NCI-H1694 treated with DMSO at 0.1 percent for 48 hours (cell line): ENCODE data around the gene SPATS2L.

Source experiments
- DNase-seq: peaks from one replicate; lab custom pipeline; 2025; lab: John Stamatoyannopoulos, UW

The SPATS2L gene

DNA sequence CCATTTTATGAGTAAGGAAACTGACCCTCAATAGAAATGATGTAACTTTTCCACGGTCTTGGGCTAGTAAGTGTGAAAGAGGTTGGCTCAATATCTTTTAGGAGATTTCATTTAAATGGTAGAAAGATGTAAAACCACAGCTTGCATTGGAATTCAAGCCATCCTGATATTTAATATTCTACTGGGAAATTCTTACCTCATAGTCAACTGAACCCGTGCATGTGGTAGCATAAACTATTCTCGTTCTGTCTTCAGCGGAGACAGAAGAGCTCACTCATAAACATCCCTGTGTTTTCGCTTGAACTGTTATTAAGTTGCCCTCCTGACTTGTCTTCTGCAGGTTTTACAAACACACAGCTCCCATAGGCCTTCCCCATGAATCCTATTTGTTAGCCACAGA, 8.5 kb upstream of the SPATS2L start:
- no peak for DNase-seq

DNA sequence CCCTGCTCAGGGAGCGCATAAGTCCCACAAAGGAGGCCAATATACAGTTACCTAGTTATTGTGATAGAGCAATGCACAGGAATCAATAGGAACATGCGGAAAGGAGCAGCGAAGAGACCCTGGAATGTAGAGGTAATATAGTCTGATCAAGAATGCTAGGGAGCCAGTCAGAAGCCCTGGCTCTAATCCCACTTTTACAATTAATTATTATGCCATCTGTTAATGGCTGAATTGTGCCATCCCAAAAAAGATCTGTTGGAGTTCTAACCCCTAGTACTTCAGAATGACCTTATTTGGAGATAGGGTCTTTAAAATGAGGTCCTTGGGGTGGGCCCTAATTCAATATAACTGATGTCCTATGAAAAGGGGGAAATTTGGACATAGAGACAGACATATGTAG, 7.7 kb upstream of the SPATS2L start:
- peak; percentile 73 for DNase-seq

DNA sequence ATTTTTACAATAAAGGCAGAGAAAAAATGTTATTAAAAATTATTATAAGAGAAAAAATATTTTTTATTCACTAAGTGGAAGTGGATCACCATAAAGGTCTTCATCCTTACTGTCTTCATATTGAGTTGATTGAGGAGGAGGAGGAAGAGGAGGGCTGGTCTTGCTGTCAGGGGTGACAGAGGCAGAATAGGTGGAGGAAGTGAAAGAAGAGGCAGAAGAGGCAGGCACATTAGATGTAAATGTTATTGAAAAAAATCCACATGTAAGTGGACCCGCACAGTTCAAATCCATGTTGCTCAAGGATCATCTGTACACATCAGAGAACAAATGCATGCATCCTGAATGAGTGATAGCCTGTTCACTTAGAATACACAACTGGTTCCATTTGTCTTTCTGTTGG, 6.4 kb upstream of the SPATS2L start:
- no peak for DNase-seq

DNA sequence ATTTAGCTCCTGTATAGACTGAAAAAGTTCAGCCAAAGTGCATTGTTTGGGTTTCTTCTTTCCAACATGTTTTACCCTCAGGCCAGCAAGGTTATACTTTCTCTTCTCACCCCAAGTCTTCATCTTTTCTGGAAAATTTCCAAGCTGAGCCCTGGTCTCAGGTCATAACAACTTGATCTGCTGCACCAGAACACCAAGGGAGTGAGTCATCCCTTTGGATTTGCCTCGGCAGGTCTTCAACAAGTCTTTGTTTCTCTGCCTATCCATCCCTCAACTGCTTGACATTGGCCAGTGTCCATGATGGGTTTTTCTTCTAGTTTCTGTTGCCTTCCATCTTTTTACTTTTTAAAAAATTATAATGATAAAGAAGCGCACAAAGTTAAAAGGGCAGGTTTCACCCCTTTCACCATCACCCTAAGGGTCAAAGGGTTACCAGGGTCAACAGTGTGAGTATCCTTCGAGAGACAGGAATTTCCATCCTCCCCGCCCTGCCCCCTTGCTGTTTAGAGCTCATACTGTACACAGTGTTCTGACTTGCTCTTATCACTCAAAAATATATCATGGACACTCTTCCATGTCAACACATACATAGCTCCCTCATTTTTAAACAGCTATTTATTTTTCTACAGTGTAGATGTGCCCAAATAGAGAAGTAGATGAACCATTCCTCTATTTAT, 5.7 kb upstream of the SPATS2L start:
- DNase-seq = no peak

DNA sequence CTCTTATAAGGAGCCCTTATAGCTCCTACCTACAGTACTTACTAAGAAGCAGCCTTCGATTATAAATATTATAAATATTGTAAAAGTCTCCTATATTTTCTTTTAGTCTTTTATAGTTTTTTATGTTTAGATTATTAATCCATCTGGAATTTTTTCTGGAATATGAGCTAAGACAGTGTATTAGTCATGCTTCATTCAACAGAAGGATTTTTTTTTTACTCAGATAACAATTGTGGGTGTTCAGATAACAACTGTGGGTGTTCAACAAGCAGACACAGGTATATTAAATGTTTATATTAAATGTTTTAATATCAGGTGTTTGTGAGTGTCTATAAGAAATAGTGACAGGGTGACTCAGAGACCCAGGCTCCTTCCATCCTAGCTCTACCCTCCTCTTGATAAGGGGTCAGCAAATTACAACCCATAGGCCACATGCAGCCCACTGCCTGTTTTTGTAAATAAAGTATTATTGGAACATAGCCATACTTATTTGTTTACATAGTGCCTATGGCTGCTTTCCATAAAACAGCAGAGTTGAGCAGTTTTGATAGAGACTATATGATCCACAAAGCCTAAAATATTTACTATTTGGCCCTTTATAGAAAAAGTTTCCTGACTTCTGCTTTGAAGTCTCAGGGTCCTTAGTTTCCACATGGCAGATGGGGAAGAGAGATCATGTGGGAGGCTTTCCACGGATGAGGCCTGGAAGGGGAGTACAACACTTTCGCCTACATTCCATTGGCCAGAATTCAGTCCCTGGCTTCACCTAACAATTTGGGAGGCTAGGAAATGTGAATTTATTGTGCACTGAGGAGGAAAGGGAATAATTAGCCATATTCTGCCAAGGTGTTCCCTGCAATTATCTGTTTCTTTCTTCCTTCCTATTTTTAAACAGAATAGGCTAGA, 4.3 kb upstream of the SPATS2L start:
- DNase-seq = no peak

DNA sequence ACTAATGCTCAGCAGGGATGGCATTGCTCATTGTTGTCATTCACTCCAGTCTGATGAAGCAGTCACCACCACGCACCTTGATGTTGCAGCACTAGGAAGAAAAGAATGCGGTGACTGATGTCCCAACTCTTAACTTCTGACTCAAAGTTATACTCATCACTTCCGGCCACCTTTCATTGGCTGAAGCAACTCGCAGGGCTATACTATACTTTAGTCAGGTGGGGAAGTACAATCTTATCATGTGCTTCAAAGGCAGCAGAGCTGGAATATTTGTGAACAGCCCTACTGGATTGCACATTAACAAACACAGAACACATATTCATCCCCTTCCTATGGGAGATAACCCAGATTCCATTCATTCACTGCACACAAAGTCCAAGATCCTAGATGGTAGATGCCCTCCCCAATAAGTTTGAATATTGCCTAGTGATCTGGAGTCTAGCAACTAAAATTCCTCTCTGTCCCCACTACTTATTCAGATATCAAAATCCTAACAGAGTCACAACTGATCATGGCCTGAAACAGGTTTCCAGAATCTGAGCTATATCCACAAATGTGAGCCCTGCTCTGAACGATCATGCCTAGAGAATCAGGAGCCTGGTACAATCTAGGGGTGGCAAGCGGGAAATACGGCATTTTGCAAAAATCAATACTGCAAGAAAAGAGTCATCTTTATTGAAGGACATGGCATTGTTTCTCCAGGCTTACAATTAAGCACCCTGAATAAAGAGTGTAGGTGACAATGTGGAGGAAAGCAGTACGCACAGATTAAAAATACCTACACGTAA, 3.4 kb upstream of the SPATS2L start:
- no peak for DNase-seq

DNA sequence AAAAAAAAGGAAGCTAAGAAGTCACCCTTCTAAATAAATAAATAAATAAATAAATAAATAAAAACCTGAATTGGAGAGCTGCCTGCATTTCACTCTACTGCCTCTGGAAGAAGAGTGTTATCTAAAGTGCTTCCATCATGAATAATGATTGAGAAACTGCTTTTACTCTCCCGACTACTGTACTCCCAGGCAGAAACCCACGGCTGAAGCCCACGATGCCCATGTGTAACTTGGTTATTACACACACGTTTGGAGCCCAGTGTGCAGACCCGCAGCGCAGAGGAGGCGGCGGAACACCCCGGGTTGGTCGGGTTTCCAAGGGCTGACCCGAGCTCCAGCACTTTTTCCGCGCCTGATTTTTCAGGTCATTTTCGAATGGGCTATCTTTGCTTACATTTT, 697 bp upstream of the SPATS2L start:
- DNase-seq = peak; percentile 58

DNA sequence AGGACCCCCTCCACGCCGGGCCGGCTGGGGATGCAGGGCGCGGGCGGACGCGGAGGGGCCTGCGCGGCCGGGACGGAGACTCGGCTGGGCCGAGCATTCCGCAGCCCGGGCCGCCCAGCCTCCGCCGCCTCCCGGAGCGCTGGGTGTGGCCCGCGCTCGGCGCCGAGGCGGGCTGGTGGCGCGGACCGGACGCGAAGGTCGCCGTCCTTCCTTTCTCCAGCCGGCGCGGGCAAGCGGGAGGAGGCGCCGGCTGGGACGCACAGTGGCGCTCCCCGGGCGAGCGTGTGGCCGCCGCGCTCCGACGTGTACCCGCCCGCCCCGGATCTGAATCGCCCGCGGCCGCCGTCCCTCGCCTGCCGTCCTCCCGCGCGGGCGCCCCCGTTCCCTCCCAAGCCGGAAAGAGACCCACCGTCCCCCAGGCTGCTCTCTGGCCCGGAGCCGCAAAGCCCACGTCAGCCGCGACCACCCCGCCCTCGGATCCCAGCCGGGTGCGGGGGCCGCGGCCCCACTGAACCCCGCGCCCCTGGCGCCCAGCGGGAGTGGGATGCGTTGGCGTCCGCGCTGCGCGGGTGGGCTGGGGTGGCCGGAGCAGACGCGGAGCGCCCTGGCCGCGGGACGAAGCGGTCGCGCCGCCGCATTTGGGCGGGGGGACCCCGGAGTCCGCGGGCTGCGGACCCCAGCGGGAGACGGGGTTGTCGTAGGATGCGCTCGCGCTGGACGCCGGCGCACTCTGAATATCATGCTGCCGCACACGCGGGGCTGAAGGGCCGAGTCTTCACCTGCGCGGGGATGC, 634 bp downstream of the SPATS2L start:
- DNase-seq = no peak

DNA sequence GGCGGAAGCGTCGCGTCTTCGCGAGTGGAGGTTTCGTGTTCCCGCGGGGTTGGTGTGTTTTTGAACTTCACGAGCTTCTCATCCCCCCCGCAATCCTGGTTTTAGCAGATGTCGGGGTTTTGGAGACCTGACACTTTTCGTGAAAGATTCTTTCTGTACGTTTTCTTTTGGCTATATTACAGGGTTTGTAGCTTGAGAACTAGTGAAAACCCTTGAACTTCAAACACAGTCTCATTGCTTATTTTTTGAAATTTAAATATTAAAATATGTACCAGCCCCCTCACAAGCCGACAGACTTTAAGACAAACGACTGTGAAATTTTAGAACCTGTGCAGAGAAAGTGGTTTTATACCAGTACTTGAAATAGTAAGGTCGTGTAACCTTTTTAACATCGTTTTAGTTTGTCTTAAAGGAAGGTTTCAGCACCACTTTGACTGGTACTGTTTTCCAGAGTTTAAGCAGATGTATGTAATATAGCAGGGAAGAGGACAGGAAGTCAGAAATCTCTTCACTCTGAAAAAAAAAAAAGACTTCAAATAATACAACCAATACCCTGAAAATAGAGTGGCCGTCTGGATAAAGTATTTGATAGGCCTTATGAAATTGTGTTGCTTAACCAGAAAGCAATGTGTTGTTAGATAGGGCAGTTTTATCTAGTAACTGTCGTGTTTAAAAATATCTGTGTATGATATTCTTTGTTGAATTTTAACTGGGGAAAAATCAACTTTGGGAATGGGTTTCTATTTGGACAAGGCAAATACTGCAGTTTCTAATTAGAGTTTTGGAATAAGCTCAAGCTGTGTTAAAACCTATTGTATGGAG, 1.4 kb downstream of the SPATS2L start:
- DNase-seq = no peak

DNA sequence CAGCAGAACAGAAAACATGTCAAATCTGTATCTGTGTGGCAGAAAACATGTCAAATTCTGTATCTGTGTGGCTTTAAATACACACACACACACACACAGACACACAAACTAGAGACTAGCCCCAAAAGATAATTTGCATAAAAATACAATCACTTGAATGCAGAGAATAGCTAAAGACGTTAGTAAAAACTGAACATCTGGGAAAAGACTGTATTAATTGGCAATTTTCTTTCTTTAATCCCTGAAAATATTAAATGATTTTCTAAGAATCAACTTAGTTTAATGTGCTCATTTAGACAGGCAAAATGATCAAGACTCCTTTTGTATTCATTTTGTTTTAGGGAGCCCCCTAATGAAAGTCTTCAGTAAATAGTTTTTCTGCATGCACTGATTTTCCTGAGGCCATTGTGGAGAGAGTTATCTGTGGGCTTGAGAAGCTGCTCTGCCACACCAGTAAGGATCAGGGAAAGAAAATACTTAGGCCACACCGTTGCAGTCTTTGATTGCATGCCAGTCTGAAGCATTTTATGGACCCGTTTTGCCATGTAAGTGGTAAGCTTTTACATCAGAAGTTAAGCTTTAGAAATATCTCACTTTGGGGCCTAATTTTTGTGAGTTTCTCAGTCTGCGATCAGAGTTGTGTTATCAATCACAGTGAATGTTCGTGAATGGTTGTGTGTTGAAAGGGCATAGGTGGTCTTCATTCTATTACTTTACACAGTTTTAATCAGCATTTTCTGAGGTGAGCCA, 2.2 kb downstream of the SPATS2L start:
- peak; percentile 37 for DNase-seq

DNA sequence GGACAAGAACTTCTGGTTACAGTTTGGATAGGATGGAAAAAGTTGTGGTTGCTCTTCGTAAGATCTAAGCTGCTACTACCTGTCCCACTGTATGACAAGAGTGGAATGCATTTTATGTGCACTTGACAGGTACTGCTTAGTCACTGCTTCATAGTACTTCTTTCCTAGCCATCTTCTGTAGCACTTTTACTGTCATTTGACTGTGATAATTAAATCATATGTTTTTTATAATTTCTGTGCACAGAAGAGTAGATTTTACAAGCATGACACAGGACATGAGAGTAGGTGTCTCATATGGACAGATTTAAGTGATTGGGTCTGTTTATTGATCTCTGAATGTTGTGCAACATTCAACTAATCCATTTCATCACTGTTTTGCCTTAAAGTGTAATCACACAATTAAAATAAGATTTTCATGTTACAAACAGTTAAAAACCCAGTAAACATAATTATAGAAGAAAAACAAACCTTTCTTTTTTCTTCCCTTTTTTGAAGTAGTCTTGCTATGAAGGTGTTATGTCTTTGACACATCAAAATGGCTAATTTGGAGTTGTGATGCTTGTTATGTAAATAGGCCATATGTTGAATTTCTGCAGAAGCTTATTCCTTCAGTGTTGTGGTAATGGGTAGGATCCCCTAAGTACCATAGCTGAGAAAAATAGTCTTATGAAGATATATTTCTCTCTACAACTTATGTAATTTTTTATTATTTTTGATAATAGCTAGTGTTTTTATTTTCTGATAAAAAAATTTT, 3.0 kb downstream of the SPATS2L start:
- DNase-seq = no peak

DNA sequence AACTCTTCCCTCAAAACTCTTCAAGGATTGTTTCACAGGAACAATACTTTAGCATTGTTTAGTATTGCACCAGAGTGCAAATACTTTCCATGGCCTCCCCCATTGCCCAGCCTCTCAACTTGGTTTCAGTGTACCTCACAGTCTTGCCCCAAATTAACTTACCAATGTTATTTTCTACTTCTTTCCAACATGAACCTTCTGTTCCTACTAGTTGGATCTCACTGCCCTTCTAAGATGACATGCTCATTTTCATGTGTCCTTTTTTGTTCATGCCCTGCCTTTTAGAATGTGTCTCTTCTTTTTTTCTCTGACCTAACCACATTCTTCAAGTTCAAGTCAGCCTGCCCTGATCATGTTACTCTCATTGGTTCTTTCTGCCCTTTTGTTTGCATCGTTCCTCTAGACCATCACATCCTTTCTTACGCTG, 4.1 kb downstream of the SPATS2L start:
- no peak for DNase-seq

DNA sequence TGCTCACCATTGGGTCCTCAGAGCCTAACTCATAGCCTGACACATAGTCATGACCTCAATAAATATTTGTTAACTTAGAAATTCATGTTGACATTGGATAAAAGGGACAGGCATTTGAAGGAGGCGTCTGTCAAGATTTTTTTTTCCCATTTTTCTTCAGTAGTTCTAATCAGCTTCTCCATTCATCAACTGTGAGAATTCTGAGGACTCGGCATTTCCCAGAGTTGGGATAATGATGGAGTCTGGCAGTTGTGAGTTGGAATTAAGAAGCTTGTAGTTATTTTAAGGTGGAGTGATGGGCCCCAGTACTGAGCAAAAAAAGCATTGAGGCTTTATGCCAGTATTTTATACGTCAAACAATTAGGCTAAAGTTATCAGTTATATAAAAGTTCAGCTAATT, 4.6 kb downstream of the SPATS2L start:
- no peak for DNase-seq

DNA sequence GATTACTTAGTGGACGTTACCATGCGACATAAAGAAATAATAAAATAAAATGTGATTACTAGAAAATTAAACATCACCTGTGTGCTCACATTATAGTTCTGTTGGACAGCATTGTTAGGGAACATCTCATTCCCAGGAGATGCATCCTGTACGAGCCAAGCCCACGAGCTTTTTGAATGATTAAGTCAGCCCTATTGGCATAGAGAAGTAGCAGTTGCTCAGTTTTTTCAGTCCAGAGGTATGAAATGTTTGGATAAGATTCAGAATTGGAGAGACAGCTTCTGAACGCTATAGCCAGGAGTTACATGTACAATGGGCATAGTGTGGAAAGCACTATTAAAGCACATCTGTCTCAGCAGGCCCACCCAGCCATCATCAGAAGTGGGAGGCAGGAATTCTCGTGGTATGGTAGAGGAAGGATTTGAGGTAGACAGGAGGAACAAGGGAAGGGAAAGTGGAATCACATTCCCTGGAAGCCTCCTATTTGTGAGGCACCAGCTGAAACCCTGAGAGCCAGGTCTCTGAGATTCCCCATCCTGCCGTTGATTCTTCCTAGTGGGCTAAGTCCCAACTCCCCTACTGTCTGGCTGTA, 8.6 kb downstream of the SPATS2L start:
- no peak for DNase-seq

DNA sequence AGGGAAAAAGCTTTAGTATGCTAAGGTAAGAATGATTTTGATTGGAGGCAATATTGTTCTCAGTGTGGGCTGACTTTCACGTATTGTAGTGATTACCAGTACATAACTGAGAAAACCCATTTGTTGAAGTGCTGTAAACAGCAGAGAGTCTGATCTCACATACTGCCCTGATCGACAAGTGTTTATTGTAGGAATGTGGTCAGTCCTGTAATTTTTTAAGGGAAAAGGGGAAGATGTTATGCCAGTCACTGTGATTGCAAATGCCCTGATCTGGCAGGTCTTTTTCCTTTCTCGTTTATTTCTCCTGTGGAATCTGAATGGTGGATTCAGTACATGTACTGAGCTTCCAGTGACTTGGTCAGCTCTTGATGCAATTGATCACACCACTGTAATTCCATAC, 11.5 kb downstream of the SPATS2L start:
- no peak for DNase-seq

DNA sequence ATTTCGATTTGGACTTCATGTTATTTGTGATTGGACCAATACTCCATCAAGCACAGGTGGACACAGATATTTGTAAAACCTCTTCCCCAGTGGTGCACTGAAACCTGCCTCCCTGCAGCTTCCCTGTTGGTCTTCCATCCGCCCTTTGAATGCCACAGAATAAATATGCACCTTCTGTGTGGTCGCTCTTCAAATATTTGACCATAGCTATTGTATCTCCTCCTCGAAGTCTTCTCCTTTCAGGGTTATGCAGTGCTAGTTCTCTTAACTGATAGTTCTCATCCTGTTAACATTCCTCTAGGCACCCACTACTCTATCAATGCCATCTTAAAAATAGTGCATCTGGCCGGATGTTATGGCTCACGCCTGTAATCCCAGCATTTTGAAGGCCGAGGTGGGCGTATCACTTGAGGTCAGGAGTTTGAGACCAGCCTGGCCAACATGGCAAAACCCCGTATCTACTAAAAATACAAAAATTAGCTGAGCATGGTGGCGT, 12.5 kb downstream of the SPATS2L start:
- no peak for DNase-seq

DNA sequence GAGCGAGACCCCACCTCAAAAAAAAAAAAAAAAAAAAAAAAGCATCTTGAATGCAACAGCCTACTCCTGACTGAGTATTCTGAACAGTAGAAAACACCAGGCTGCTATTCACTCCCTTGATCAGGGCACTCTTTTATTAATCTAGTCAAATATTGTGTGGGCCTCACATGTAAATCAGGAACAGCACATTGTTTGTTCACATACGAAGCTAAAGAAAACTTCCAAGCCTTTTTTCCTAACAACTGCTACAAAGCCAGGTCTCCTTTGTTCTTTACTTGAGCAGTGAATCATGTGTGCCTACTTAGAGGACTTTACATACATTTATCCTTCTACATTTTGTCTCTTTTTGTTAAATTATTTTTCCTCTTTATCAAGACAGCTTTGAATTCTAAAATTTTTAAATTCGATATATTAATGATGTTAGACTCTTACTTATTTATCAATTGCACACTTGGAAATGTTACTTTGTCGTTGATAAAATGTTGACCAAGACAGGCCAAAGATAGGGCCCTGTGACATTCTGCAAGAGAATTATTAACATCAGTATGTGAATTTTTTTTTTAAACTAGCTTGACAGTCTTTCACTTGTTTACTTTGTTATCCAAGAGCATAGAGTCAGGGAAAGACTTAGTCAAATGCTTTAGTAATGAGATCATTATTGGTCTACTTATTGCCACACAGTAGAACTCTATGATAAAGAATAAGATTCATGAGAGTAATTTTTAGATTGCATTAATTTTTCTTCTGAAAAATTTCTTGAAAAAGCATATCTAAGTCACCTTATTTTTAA, 13.2 kb downstream of the SPATS2L start:
- DNase-seq = no peak

DNA sequence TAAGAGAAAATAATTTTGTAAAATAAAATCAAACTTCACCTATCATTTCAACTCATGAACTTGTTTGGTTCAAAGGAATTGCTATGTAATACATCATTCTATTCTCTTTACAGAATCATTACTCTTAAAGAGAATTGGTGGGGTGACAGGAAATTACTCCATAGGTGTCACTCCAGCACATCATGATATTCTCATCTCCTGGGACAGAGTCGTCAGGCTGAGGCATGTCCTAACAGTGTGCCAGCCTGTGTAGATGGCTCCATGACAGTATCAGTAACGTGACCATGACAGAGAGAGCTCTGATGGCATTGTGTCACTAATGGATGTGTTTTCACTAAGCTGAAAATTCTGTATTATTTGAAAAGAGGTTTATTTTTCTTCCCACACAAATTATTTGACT, 13.9 kb downstream of the SPATS2L start:
- peak; percentile 15 for DNase-seq
